ENCODE results near the gene ZNF607. TPM values are rescaled to one million over a fixed set of nuclear protein-coding genes. Genes with fewer than 3 reads are reported as not detected.

The ZNF607 gene
- total RNA-seq, 1 donor from 2014 or later, result 18.9 TPM

- Mint-ChIP-seq H3K36me3 (ENCODE audit: low read depth) (peaks cover 27% of the 10 kb centered on the region), H3K27me3 (ENCODE audit: low read depth) (no peaks in the 10 kb centered on the region), H3K27ac (ENCODE audit: unreplicated experiment) (peak overlapping the region; percentile 29), H3K4me1 (peaks cover 31% of the 10 kb centered on the region), H3K4me3 (peak overlapping the region; percentile 91), H3K9me3 (no peaks in the 10 kb centered on the region)
- DNase-seq (ENCODE audit: low read depth, low spot score), result no peak
- TF ChIP-seq CTCF (conservative IDR thresholded peaks at IDR 0.05), result no peak
These were observed 1.3 kb downstream of the ZNF607 start for GRCh38 chr19:37718304-37718703.

- TF ChIP-seq CTCF (conservative IDR thresholded peaks at IDR 0.05), result no peak
- Mint-ChIP-seq H3K4me3 (peak overlapping the region; percentile 62), H3K4me1 (peaks cover 31% of the 10 kb centered on the region), H3K9me3 (peaks cover 8% of the 10 kb centered on the region), H3K27me3 (ENCODE audit: low read depth) (no peaks in the 10 kb centered on the region), H3K27ac (ENCODE audit: unreplicated experiment) (no peak overlapping the region), H3K36me3 (ENCODE audit: low read depth) (peaks cover 42% of the 10 kb centered on the region)
- no peak for DNase-seq (ENCODE audit: low read depth, low spot score)
These were observed 3.4 kb downstream of the ZNF607 start for GRCh38 chr19:37716140-37716539.

DNA sequence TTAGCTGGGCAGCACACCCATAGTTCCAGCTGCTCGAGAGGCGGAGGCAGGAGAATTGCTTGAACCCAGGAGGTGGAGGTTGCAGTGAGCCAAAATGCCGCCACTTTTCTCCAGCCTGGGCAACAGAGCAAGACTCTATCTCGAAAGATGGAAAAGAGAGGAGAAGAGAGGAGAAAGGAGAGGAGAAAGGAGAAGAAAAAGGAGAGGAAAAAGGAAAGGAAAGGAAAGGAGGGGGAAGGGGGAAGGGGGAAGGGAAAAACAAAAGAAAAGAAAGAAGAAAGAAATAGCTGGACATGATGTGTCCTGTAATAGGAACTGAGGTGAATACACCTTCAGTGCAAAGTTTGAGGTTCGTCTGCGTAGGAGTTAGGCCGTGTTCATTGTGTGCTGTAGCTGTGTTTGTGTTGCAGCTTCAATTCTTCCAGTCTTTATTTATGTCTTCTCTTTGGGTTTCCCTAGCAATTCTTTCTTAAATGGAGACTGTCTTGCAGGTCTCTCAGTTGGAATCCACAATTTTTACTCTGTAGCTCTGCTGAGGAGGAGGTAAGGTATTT, 13.4 kb downstream of the ZNF607 start:
- Mint-ChIP-seq H3K36me3 (ENCODE audit: low read depth) (peaks cover 70% of the 10 kb centered on the region), H3K27me3 (ENCODE audit: low read depth) (no peaks in the 10 kb centered on the region), H3K4me3 (no peak overlapping the region), H3K27ac (ENCODE audit: unreplicated experiment) (peak overlapping the region; percentile 81), H3K9me3 (peaks cover 17% of the 10 kb centered on the region), H3K4me1 (no peaks in the 10 kb centered on the region)
- no peak for TF ChIP-seq CTCF (conservative IDR thresholded peaks at IDR 0.05)
- DNase-seq (ENCODE audit: low read depth, low spot score), result no peak

GRCh38 chr19:37699057-37699456, 20.5 kb downstream of the ZNF607 start:
- no peak overlapping the region for H3K4me3 Mint-ChIP-seq
- H3K9me3 Mint-ChIP-seq, result peaks cover 27% of the 10 kb centered on the region
- H3K27me3 Mint-ChIP-seq (ENCODE audit: low read depth), result no peaks in the 10 kb centered on the region
- H3K36me3 Mint-ChIP-seq (ENCODE audit: low read depth), result peaks cover 64% of the 10 kb centered on the region
- no peak for DNase-seq (ENCODE audit: low read depth, low spot score)
- no peak overlapping the region for H3K27ac Mint-ChIP-seq (ENCODE audit: unreplicated experiment)
- TF ChIP-seq CTCF (conservative IDR thresholded peaks at IDR 0.05), result no peak
- H3K4me1 Mint-ChIP-seq, result no peaks in the 10 kb centered on the region

GRCh38 chr19:37698216-37698615, 21.3 kb downstream of the ZNF607 start:
- H3K4me3 Mint-ChIP-seq, result no peak overlapping the region
- no peak for DNase-seq (ENCODE audit: low read depth, low spot score)
- no peak for TF ChIP-seq CTCF (conservative IDR thresholded peaks at IDR 0.05)
- H3K36me3 Mint-ChIP-seq (ENCODE audit: low read depth), result peaks cover 58% of the 10 kb centered on the region
- H3K27ac Mint-ChIP-seq (ENCODE audit: unreplicated experiment), result no peak overlapping the region
- H3K4me1 Mint-ChIP-seq, result peaks cover under 1% of the 10 kb centered on the region
- H3K9me3 Mint-ChIP-seq, result peaks cover 27% of the 10 kb centered on the region
- H3K27me3 Mint-ChIP-seq (ENCODE audit: low read depth), result no peaks in the 10 kb centered on the region
